SK-N-SH (cell line): ENCODE results near the gene SPON1. TPM values are rescaled to one million over a fixed set of nuclear protein-coding genes. Genes with fewer than 3 reads are reported as not detected.
A peak's percentile ranks its signal among the peaks of the same experiment; 100 is the strongest.
"Not testable (repeated sequence)": the region's sequence is repeated elsewhere in the genome, so short reads cannot be mapped to it uniquely, and the experiment has no call there.

Source experiments
- CTCF ChIA-PET: fragments of 300-600, 350-600 bp; formaldehyde crosslinking; extraction: SDS; loops from one replicate; lab custom pipeline; 2021; lab: Yijun Ruan, JAX
- POLR2A ChIA-PET: fragments of 350-600 bp; sonication (Branson Sonifier 250); formaldehyde crosslinking; extraction: SDS; loops from one replicate; lab custom pipeline; 2020; ENCODE audit warnings: antibody characterized with exemption, inconsistent platforms; lab: Yijun Ruan, JAX
- DNase-seq: peaks from one replicate; pipeline ENCODE4 v3.0.0; 2012
- H2AFZ ChIP-seq: fragments of 200-600 bp; sonication (generic); 2 replicates; pipeline ENCODE4 v1.8.1; 2016; ENCODE audit warnings: antibody characterized with exemption, mild to moderate bottlenecking, low read depth
- H3F3A ChIP-seq: fragments of 200-600 bp; sonication (generic); replicated peaks from 2 replicates; pipeline ENCODE3; 2016; ENCODE audit warnings: antibody characterized with exemption, mild to moderate bottlenecking; ENCODE audit not compliant: insufficient read depth
- H3K27ac ChIP-seq, 2 experiments: fragments of 200-500 bp in 1 of 2; fragments of 200-600 bp in 1 of 2; sonication (Bioruptor generic) in 1 of 2; sonication (generic), shearing (Covaris generic) in 1 of 2; 2 replicates each; pipeline versions ENCODE4 v1.5.1 to v1.6.1; 2014 to 2016; ENCODE audit warnings: low read depth in 2 of 2, inconsistent platforms in 1 of 2, low read length in 1 of 2, mild to moderate bottlenecking in 1 of 2, mixed read lengths in 1 of 2
- H3K27me3 ChIP-seq: fragments of 200-600 bp; sonication (generic), shearing (Covaris generic); 2 replicates; pipeline ENCODE4 v1.6.1; 2016; ENCODE audit warnings: mixed run types; ENCODE audit not compliant: insufficient read depth
- H3K36me3 ChIP-seq, 2 experiments: fragments of 200-500 bp in 1 of 2; fragments of 200-600 bp in 1 of 2; sonication (Bioruptor generic) in 1 of 2; sonication (generic) in 1 of 2; replicated peaks in 1 of 2; 2 replicates each; pipeline versions ENCODE3 to v1.5.1; 2014 to 2016; ENCODE audit warnings: low read length in 1 of 2, mild to moderate bottlenecking in 1 of 2; ENCODE audit not compliant: insufficient read depth in 2 of 2, control insufficient read depth in 1 of 2
- H3K4me1 ChIP-seq, 2 experiments: fragments of 200-500 bp in 1 of 2; fragments of 200-600 bp in 1 of 2; sonication (Bioruptor generic) in 1 of 2; sonication (generic), shearing (Covaris generic) in 1 of 2; 2 replicates each; pipeline versions ENCODE4 v1.5.1 to v1.6.1; 2014 to 2016; ENCODE audit warnings: low read depth in 1 of 2, low read length in 1 of 2, mixed run types in 1 of 2; ENCODE audit not compliant: insufficient read depth in 2 of 2, control insufficient read depth in 1 of 2
- H3K4me2 ChIP-seq: fragments of 200-600 bp; sonication (generic), shearing (Covaris generic); 2 replicates; pipeline ENCODE4 v1.6.1; 2017; ENCODE audit warnings: mixed run types
- H3K4me3 ChIP-seq, 2 experiments: fragments of 200-500 bp in 1 of 2; fragments of 200-600 bp in 1 of 2; sonication (Bioruptor generic) in 1 of 2; sonication (generic), shearing (Covaris generic) in 1 of 2; 2 replicates each; pipeline versions ENCODE4 v1.5.1 to v1.8.1; 2014 to 2016; ENCODE audit warnings: low read depth in 2 of 2, inconsistent platforms in 1 of 2, low read length in 1 of 2, mild to moderate bottlenecking in 1 of 2, mixed read lengths in 1 of 2, moderate library complexity in 1 of 2
- H3K79me2 ChIP-seq: fragments of 200-600 bp; sonication (generic); 2 replicates; pipeline ENCODE4 v1.8.1; 2017; ENCODE audit warnings: mild to moderate bottlenecking; ENCODE audit not compliant: insufficient read depth
- H3K9ac ChIP-seq: fragments of 200-600 bp; sonication (generic); 2 replicates; pipeline ENCODE4 v1.6.1; 2017; ENCODE audit warnings: mixed run types
- H3K9me2 ChIP-seq: fragments of 200-600 bp; sonication (generic); 2 replicates; pipeline ENCODE4 v1.6.1; 2017; ENCODE audit warnings: mixed run types
- H3K9me3 ChIP-seq: fragments of 200-600 bp; sonication (generic); 2 replicates; pipeline ENCODE4 v1.6.1; 2017; ENCODE audit warnings: mixed run types, mild to moderate bottlenecking, moderate library complexity
- H4K20me1 ChIP-seq: fragments of 200-600 bp; sonication (generic); 2 replicates; pipeline ENCODE4 v1.6.1; 2017; ENCODE audit warnings: mild to moderate bottlenecking, mixed run types; ENCODE audit not compliant: insufficient read depth
- CTCF ChIP-seq: fragments of 200-600 bp; sonication (generic); IDR thresholded peaks from 2 replicates; pipeline ENCODE4 v1.6.1; 2017; ENCODE audit warnings: antibody characterized with exemption, mild to moderate bottlenecking, moderate library complexity
- EP300 ChIP-seq, 2 experiments: IDR thresholded peaks; 2 replicates each; pipeline versions ENCODE4 v1.4.0 to v1.6.1; 2012; ENCODE audit warnings: borderline replicate concordance in 1 of 2, low read depth in 1 of 2, low read length in 1 of 2
- FOSL2 ChIP-seq: IDR thresholded peaks from 2 replicates; pipeline ENCODE4 v1.4.0; 2012; ENCODE audit warnings: low read depth, mild to moderate bottlenecking, moderate library complexity, borderline replicate concordance
- FOXJ3 ChIP-seq: sonication (generic); formaldehyde crosslinking; IDR thresholded peaks from 2 replicates; pipeline ENCODE4 v1.5.1; 2020; ENCODE audit warnings: mild to moderate bottlenecking, missing genetic modification reagents
- FOXM1 ChIP-seq: IDR thresholded peaks from 2 replicates; pipeline ENCODE4 v1.4.0; 2012; ENCODE audit warnings: low read depth, mild to moderate bottlenecking
- NRF1 ChIP-seq: IDR thresholded peaks from 2 replicates; pipeline ENCODE4 v1.6.1; 2012; ENCODE audit warnings: low read depth, mild to moderate bottlenecking, low read length
- PBX3 ChIP-seq: IDR thresholded peaks from 2 replicates; pipeline ENCODE4; 2012
- POLR2AphosphoS5 ChIP-seq: IDR thresholded peaks from 2 replicates; pipeline ENCODE4 v1.6.1; 2012; ENCODE audit warnings: low read depth, low read length
- RAD21 ChIP-seq: IDR thresholded peaks from 2 replicates; pipeline ENCODE4 v1.6.1; 2012; ENCODE audit warnings: mild to moderate bottlenecking, low read length
- RCOR1 ChIP-seq: fragments of 150-350 bp; IDR thresholded peaks from 2 replicates; pipeline ENCODE4 v1.6.1; 2017; ENCODE audit warnings: antibody characterized with exemption, low read length
- SMC3 ChIP-seq: IDR thresholded peaks from 2 replicates; pipeline ENCODE4 v1.6.1; 2012; ENCODE audit warnings: low read depth, low read length, improper control_type of control experiment
- TCF12 ChIP-seq: IDR thresholded peaks from 2 replicates; pipeline ENCODE4 v1.4.0; 2012
- TEAD4 ChIP-seq: IDR thresholded peaks from 2 replicates; pipeline ENCODE4 v1.4.0; 2012; ENCODE audit warnings: mild to moderate bottlenecking, borderline replicate concordance; ENCODE audit not compliant: insufficient read depth
- YY1 ChIP-seq: IDR thresholded peaks from 2 replicates; pipeline ENCODE4 v1.4.0; 2012; ENCODE audit warnings: low read depth, mild to moderate bottlenecking
- ZBTB33 ChIP-seq: IDR thresholded peaks from 2 replicates; pipeline ENCODE4 v1.4.0; 2012; ENCODE audit warnings: low read depth, borderline replicate concordance
- WGBS: methylation state at CpG from one replicate; pipeline ENCODE4 v1.1.6; 2017; ENCODE audit warnings: low lambda C conversion rate; 5-methylcytosine and 5-hydroxymethylcytosine counted together
- polyA plus RNA-seq, 3 experiments: library from polyadenylated mRNA; depleted of rRNA; stranded (reverse); fragments of >200 nt; gene quantifications; 2 replicates each; pipeline ENCODE4 v1.2.3, GENCODE V29; 2012

The SPON1 gene
- polyA plus RNA-seq, 1 of the 3 experiments (the other 2 are of a cell fraction) = not detected

GRCh38 chr11:14249121-14249963 lies 286.8 kb downstream of the SPON1 start:
- Histone ChIP-seq H3K4me1 (peaks cover 0 to 17% of the 10 kb centered on the region in 2 experiments; a peak in 1 of 4 replicates), H3F3A (no peaks in the 10 kb centered on the region), H3K36me3 (no peaks in the 10 kb centered on the region), H4K20me1 (no peaks in the 10 kb centered on the region), H3K4me2 (no peak overlapping the region), H3K27me3 (peaks cover 20% of the 10 kb centered on the region; the same call in 1 of the 2 replicates), H3K4me3 (no peak overlapping the region), H3K79me2 (no peaks in the 10 kb centered on the region), H3K9me3 (no peaks in the 10 kb centered on the region), H3K9ac (no peak overlapping the region), H3K9me2 (no peaks in the 10 kb centered on the region), H3K27ac (no peak overlapping the region), H2AFZ (no peak overlapping the region)
- CTCF ChIA-PET = interaction anchor here (0.6 to 6.3 kb wide), 18 partner anchors 9 to 490 kb away, joined by 3 to 101 read pairs (median 4); partner anchors contain the start of gene SPON1
- 35% methylated on average over 10 of the region's 10 CpGs for WGBS
- TF ChIP-seq CTCF (peak; percentile 93), YY1 (no peak), RAD21 (peak; percentile 97), SMC3 (peak; percentile 82), EP300 (IDR thresholded peaks at IDR 0.05; ENCODE audit: borderline replicate concordance in 1 of 2, low read depth in 1 of 2, low read length in 1 of 2) (no peak)
- peak; percentile 66 for DNase-seq
- POLR2A ChIA-PET = interaction anchor here (0.8 kb wide), 1 partner anchor 290 kb away, joined by 3 read pairs; no protein-coding TSS in a partner anchor

GRCh38 chr11:14251754-14252153 lies 289.2 kb downstream of the SPON1 start:
- H3K9ac ChIP-seq = no peak overlapping the region
- CTCF ChIA-PET = interaction anchor here (1.0 to 6.3 kb wide), 5 partner anchors 11 to 479 kb away, joined by 3 to 101 read pairs (median 8); partner anchors contain the start of gene SPON1

GRCh38 chr11:14252501-14252900 lies 290.0 kb downstream of the SPON1 start:
- POLR2A ChIA-PET, H3K36me3 ChIP-seq, H3K9me2 ChIP-seq, H3K27me3 ChIP-seq, H3K9me3 ChIP-seq, H3K4me2 ChIP-seq, H3K9ac ChIP-seq, H2AFZ ChIP-seq, H3K79me2 ChIP-seq, H3K27ac ChIP-seq, H4K20me1 ChIP-seq, DNase-seq, H3F3A ChIP-seq, H3K4me3 ChIP-seq: not testable (repeated sequence)
- WGBS = 96% methylated on average over 7 of the region's 12 CpGs
- peaks cover 0 to 17% of the 10 kb centered on the region in 2 experiments; a peak in 1 of 4 replicates for H3K4me1 ChIP-seq
- CTCF ChIA-PET = interaction anchor here (1.2 to 6.3 kb wide), 4 partner anchors 20 to 480 kb away, joined by 3 to 50 read pairs (median 7); no protein-coding TSS in a partner anchor

More at GRCh38 chr11:14251754-14252153, 289.2 kb downstream of the SPON1 start:
- Histone ChIP-seq H3K27ac (no peak overlapping the region), H3K4me1 (peaks cover 0 to 17% of the 10 kb centered on the region in 2 experiments; a peak in 1 of 4 replicates), H3F3A (no peaks in the 10 kb centered on the region), H2AFZ (no peak overlapping the region), H4K20me1 (no peaks in the 10 kb centered on the region), H3K9me3 (no peaks in the 10 kb centered on the region), H3K36me3 (no peaks in the 10 kb centered on the region), H3K27me3 (peaks cover 12% of the 10 kb centered on the region; the same call in 1 of the 2 replicates), H3K9me2 (no peaks in the 10 kb centered on the region), H3K4me3 (no peak overlapping the region), H3K79me2 (no peaks in the 10 kb centered on the region), H3K4me2 (no peak overlapping the region)
- POLR2A ChIA-PET = no interaction called here
- TF ChIP-seq TCF12 (no peak), ZBTB33 (no peak), FOXJ3 (CRISPR knock-in tag) (no peak), FOXM1 (no peak), POLR2AphosphoS5 (no peak), EP300 (IDR thresholded peaks at IDR 0.05; ENCODE audit: borderline replicate concordance in 1 of 2, low read depth in 1 of 2, low read length in 1 of 2) (no peak), FOSL2 (no peak), TEAD4 (no peak), NRF1 (no peak), RCOR1 (no peak), PBX3 (no peak)
- WGBS = 27% methylated on average over 5 of the region's 5 CpGs
- DNase-seq = no peak
